ENCODE results near the gene PPP1R1B. TPM values are rescaled to one million over a fixed set of nuclear protein-coding genes. Genes with fewer than 3 reads are reported as not detected.

Gene PPP1R1B
- total RNA-seq (2022; extraction: Qiagen RNA extraction; ENCODE audit: low read depth) = 0.18 TPM in 1 of 5 replicates, not detected in the others

GRCh38 chr17:39626171-39627046, at the start of gene PPP1R1B:
Gene PPP1R1B (plus strand): TSS chr17:39626952. CDS start chr17:39627393, 441 bp downstream.

DNA sequence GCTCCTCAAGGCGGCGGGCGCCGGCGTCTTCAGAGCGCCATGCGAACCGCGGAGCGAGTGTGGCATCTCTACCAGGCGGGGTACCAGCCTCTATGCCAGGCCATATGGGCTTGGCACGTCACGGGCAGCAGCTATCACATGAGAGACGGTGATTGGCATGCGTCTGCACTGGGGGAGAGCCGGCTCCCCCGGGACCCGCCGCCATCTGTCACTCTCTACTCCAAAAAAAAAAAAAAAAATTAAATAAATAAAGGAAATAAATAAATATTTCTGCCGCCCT, 19.0 kb upstream of the PPP1R1B start, which contains the start of gene NEUROD2:
Gene NEUROD2, minus strand, starts transcription at position 70 of the 280 bp plus-strand sequence. CDS start 1,321 bp downstream, outside the sequence.

GRCh38 chr17:39636927-39637736, 10.4 kb downstream of the PPP1R1B start, which contains the start of gene STARD3:
Gene STARD3 (plus strand): TSS chr17:39637144. CDS start chr17:39653532, 16,388 bp downstream.

GRCh38 chr17:39664581-39665561, 38.1 kb downstream of the PPP1R1B start, which contains the start of gene TCAP:
Gene TCAP (plus strand): TSS chr17:39665349. CDS start chr17:39665360, 11 bp downstream.

GRCh38 chr17:39667945-39668924, 41.5 kb downstream of the PPP1R1B start, which contains the start of gene PNMT:
Gene PNMT (plus strand): TSS chr17:39668453. CDS start chr17:39668476, 23 bp downstream.

Other genes starting within 250 kb of the PPP1R1B start
- gene FBXL20, start 225.3 kb upstream of the PPP1R1B start, total RNA-seq (2022; extraction: Qiagen RNA extraction; ENCODE audit: low read depth) = 7.2 to 11.1 TPM (median 9.9 TPM) in 5 replicates
- 31.1 to 40.5 TPM (median 38.0 TPM) in 5 replicates for gene MED1, start 175.7 kb upstream of the PPP1R1B start, total RNA-seq (2022; extraction: Qiagen RNA extraction; ENCODE audit: low read depth)
- gene CDK12, start 165.5 kb upstream of the PPP1R1B start, total RNA-seq (2022; extraction: Qiagen RNA extraction; ENCODE audit: low read depth) = 37.6 to 46.7 TPM (median 44.1 TPM) in 5 replicates
- gene NEUROD2, start 19.0 kb upstream of the PPP1R1B start, total RNA-seq (2022; extraction: Qiagen RNA extraction; ENCODE audit: low read depth) = not detected in 5 replicates
- 49.8 to 64.8 TPM (median 57.2 TPM) in 5 replicates for gene STARD3, start 10.2 kb downstream of the PPP1R1B start, total RNA-seq (2022; extraction: Qiagen RNA extraction; ENCODE audit: low read depth)
- gene TCAP, start 38.4 kb downstream of the PPP1R1B start, total RNA-seq (2022; extraction: Qiagen RNA extraction; ENCODE audit: low read depth) = 0.77 to 1.8 TPM (median 1.0 TPM) in 5 replicates
- 0.13 TPM in 1 of 5 replicates, not detected in the others for gene PNMT, start 41.5 kb downstream of the PPP1R1B start, total RNA-seq (2022; extraction: Qiagen RNA extraction; ENCODE audit: low read depth)
- 7.3 to 8.5 TPM (median 7.8 TPM) in 5 replicates for gene PGAP3, start 61.1 kb downstream of the PPP1R1B start, total RNA-seq (2022; extraction: Qiagen RNA extraction; ENCODE audit: low read depth)
- 30.4 to 39.9 TPM (median 32.8 TPM) in 5 replicates for gene ERBB2, start 73.1 kb downstream of the PPP1R1B start, total RNA-seq (2022; extraction: Qiagen RNA extraction; ENCODE audit: low read depth)
- gene MIEN1, start 103.6 kb downstream of the PPP1R1B start, total RNA-seq (2022; extraction: Qiagen RNA extraction; ENCODE audit: low read depth) = 90.3 to 101 TPM (median 92.4 TPM) in 5 replicates
- 4.2 to 7.1 TPM (median 6.5 TPM) in 5 replicates for gene GRB7, start 111.0 kb downstream of the PPP1R1B start, total RNA-seq (2022; extraction: Qiagen RNA extraction; ENCODE audit: low read depth)
- gene IKZF3, start 237.4 kb downstream of the PPP1R1B start, total RNA-seq (2022; extraction: Qiagen RNA extraction; ENCODE audit: low read depth) = not detected in 5 replicates
- gene ZPBP2, start 241.2 kb downstream of the PPP1R1B start, total RNA-seq (2022; extraction: Qiagen RNA extraction; ENCODE audit: low read depth) = not detected in 5 replicates